Measurements from ENCODE around the gene DYNLL2. TPM values are rescaled to one million over a fixed set of nuclear protein-coding genes. Genes with fewer than 3 reads are reported as not detected.

The DYNLL2 gene
- total and polyA plus RNA-seq, 9 of the 15 experiments (the other 6 are each of a cell fraction or from before 2014, with no cell fraction given) = 1.8 to 24.5 (median 13.0) TPM

DNA sequence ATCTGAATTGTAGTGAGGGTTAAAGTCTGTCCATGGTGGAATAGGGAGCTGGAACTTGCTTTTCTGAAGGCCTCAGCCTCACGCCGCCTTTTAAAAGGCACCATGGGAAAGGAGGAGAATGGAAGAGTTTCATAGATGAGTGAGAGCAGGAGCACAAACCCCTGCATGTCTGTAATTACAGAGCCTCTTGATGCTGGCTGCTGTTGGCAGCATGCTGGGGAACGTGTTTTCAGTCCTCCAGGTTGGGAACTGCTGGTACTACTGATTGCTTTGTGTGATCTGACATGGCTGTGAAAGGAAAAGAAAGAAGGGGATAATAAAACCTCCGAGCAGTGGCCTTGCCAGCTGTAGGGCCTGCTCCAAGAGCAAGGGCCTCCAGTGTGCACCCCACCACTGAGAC, 16.8 kb upstream of the DYNLL2 start:
- Histone ChIP-seq H4K20me1 (replicated peaks; ENCODE audit: control insufficient read depth, insufficient read depth, low read length) (no peaks in the 10 kb centered on the region), H3K9me1 (ENCODE audit: control insufficient read depth, insufficient read depth, low read length) (no peaks in the 10 kb centered on the region), H3K79me2 (ENCODE audit: control insufficient read depth, insufficient read depth, low read length) (no peaks in the 10 kb centered on the region), H3K4me1 (replicated peaks in 1 of 2; ENCODE audit: control insufficient read depth in 2 of 2, insufficient read depth in 2 of 2, low read length in 2 of 2) (no peaks in the 10 kb centered on the region), H3K4me3 (no peak overlapping the region), H3K27ac (ENCODE audit: extremely low read depth, low read depth, low read length) (no peak overlapping the region), H3K27me3 (ENCODE audit: control insufficient read depth in 2 of 2, insufficient read depth in 2 of 2, low read length in 2 of 2) (peaks cover 0 to 29% of the 10 kb centered on the region in 2 experiments; a peak in 2 of 5 replicates), H3K9ac (ENCODE audit: insufficient read depth in 1 of 2, low read depth in 2 of 2, low read length in 2 of 2) (no peak overlapping the region), H3K36me3 (ENCODE audit: control insufficient read depth, insufficient read depth, low read length) (no peaks in the 10 kb centered on the region), H3K9me3 (replicated peaks; ENCODE audit: control insufficient read depth, insufficient read depth, low read depth, low read length) (no peaks in the 10 kb centered on the region), H2AFZ (ENCODE audit: low read depth, low read length) (no peak overlapping the region), H3K4me2 (ENCODE audit: insufficient read depth, low read length) (no peak overlapping the region)
- no peak for DNase-seq (ENCODE audit: extremely low read depth in 1 of 4, low spot score in 3 of 4)
- no TSS peak for BruUV-seq (replicated peaks)
- WGBS (ENCODE audit: insufficient coverage, low coverage, missing lambda C conversion rate) = 30% methylated on average over 4 of the region's 4 CpGs
- intact Hi-C loops (cut with micrococcal nuclease) = no loop called here
- TF ChIP-seq ZBED1 (IDR thresholded peaks at IDR 0.05) (no peak), SAFB (IDR thresholded peaks at IDR 0.05; ENCODE audit: borderline replicate concordance, low read depth, low read length) (no peak), HDAC6 (IDR thresholded peaks at IDR 0.05; ENCODE audit: low read depth, low read length) (no peak), NCOR1 (IDR thresholded peaks at IDR 0.05) (no peak), CBX2 (IDR thresholded peaks at IDR 0.05; ENCODE audit: insufficient read depth, low read length, poor library complexity, severe bottlenecking) (no peak), TARDBP (IDR thresholded peaks at IDR 0.05) (no peak), FOXK2 (conservative IDR thresholded peaks at IDR 0.05 in 1 of 2, IDR thresholded peaks at IDR 0.05 in 1 of 2; ENCODE audit: low read depth in 2 of 2) (no peak)
- TF ChIP-seq, protein P1, sequence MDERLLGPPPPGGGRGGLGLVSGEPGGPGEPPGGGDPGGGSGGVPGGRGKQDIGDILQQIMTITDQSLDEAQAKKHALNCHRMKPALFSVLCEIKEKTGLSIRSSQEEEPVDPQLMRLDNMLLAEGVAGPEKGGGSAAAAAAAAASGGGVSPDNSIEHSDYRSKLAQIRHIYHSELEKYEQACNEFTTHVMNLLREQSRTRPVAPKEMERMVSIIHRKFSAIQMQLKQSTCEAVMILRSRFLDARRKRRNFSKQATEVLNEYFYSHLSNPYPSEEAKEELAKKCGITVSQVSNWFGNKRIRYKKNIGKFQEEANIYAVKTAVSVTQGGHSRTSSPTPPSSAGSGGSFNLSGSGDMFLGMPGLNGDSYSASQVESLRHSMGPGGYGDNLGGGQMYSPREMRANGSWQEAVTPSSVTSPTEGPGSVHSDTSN (CRISPR knock-in tag; IDR thresholded peaks at IDR 0.05; ENCODE audit: low read depth) = no peak
- TF ChIP-seq, protein P1 (tag; conservative IDR thresholded peaks at IDR 0.05; ENCODE audit: low read depth) = no peak
- TF ChIP-seq, protein P2, sequence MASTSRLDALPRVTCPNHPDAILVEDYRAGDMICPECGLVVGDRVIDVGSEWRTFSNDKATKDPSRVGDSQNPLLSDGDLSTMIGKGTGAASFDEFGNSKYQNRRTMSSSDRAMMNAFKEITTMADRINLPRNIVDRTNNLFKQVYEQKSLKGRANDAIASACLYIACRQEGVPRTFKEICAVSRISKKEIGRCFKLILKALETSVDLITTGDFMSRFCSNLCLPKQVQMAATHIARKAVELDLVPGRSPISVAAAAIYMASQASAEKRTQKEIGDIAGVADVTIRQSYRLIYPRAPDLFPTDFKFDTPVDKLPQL (IDR thresholded peaks at IDR 0.05; ENCODE audit: extremely low read depth, insufficient read length) = no peak
- TF ChIP-seq, protein P3, sequence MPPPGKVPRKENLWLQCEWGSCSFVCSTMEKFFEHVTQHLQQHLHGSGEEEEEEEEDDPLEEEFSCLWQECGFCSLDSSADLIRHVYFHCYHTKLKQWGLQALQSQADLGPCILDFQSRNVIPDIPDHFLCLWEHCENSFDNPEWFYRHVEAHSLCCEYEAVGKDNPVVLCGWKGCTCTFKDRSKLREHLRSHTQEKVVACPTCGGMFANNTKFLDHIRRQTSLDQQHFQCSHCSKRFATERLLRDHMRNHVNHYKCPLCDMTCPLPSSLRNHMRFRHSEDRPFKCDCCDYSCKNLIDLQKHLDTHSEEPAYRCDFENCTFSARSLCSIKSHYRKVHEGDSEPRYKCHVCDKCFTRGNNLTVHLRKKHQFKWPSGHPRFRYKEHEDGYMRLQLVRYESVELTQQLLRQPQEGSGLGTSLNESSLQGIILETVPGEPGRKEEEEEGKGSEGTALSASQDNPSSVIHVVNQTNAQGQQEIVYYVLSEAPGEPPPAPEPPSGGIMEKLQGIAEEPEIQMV (tag; conservative IDR thresholded peaks at IDR 0.05; ENCODE audit: low read depth) = no peak
- TF ChIP-seq, protein P4, sequence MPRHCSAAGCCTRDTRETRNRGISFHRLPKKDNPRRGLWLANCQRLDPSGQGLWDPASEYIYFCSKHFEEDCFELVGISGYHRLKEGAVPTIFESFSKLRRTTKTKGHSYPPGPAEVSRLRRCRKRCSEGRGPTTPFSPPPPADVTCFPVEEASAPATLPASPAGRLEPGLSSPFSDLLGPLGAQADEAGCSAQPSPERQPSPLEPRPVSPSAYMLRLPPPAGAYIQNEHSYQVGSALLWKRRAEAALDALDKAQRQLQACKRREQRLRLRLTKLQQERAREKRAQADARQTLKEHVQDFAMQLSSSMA (CRISPR knock-in tag; IDR thresholded peaks at IDR 0.05) = no peak
- TF ChIP-seq, protein P5, sequence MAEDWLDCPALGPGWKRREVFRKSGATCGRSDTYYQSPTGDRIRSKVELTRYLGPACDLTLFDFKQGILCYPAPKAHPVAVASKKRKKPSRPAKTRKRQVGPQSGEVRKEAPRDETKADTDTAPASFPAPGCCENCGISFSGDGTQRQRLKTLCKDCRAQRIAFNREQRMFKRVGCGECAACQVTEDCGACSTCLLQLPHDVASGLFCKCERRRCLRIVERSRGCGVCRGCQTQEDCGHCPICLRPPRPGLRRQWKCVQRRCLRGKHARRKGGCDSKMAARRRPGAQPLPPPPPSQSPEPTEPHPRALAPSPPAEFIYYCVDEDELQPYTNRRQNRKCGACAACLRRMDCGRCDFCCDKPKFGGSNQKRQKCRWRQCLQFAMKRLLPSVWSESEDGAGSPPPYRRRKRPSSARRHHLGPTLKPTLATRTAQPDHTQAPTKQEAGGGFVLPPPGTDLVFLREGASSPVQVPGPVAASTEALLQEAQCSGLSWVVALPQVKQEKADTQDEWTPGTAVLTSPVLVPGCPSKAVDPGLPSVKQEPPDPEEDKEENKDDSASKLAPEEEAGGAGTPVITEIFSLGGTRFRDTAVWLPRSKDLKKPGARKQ (CRISPR knock-in tag; IDR thresholded peaks at IDR 0.05) = no peak
- TF ChIP-seq, protein P6, sequence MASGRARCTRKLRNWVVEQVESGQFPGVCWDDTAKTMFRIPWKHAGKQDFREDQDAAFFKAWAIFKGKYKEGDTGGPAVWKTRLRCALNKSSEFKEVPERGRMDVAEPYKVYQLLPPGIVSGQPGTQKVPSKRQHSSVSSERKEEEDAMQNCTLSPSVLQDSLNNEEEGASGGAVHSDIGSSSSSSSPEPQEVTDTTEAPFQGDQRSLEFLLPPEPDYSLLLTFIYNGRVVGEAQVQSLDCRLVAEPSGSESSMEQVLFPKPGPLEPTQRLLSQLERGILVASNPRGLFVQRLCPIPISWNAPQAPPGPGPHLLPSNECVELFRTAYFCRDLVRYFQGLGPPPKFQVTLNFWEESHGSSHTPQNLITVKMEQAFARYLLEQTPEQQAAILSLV (tag; IDR thresholded peaks at IDR 0.05) = no peak
- FAIRE-seq = no peak
- ATAC-seq = no peak
- in situ Hi-C loops (cut with MboI) = no loop called here
- CTCF ChIA-PET (ENCODE audit: low intra/inter-chr PET ratio) = no interaction called here
- POLR2A ChIA-PET = no interaction called here
